Limb (tissue), 2 donors: ENCODE data around the gene VIT.
A peak's percentile ranks its signal among the peaks of the same experiment; 100 is the strongest.

Source experiments
- DNase-seq, 2 donors: peaks; one replicate each; pipeline ENCODE4 v3.0.0-alpha.2; 2016; ENCODE audit errors: extremely low spot score in 2 of 2

The VIT gene

DNA sequence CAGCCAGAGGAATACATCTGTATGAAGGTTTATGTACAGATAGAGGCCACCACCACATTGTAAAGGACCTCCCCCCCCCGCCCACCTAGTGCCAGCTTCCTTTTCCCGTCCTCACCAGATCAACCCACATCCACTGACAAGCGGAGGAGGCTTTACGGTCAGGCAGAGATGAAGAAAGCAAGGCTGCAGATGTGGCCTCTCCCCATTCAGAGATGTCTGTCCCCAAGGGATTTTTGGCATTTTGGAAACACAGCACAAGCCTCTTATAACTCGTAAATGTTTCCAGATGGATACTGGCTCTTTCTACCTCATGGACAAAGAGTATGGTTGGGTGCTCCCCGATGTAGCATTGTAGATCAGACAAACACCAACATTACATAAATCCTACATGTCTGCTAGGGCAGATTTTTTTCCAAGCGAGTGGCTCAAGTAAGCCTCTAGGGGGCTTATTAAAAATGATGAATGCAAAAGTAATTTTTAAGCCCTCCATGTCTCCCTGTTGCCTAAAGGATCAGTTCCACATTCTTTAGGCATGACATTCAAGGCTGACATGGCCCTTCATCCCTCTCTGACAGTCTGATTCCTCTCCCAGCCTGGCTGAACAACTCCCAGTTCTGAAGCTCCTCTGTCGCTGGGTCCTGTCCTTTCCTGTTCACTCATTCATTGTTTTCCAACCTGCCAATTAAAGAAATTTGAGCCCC, 11.7 kb downstream of the VIT start:
- peak in 1 of 2 donors; percentile 58 for DNase-seq

DNA sequence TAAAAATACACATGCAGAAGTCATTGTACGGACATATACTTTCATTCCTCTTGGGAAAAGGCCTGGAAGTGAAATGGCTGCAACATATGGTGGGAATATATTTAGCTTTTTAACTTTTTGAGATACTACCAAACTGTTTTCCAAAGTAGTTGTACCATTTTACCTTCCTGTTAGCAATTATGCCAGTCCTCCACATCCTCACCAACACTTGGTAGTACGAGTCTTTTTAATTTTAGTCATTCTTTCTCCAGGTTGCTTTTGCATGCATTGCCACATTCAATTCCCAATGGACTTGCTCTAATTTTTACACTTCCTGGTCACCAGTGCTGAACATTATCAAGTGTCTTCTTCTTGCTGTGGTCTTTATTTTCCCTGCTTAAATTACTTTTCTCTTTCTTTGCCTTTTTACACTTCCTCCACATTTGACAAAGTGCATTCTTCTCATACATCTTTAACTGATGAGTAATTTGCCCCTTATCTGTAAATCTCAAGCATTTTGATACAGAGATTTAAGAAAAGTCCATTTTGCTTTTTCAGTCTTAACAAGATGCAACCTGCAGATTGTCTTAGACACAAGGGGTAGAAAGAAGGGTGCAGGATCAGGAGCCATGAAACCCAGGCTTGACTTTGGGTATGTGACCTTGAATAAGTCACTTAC, 14.5 kb downstream of the VIT start:
- no peak for DNase-seq

DNA sequence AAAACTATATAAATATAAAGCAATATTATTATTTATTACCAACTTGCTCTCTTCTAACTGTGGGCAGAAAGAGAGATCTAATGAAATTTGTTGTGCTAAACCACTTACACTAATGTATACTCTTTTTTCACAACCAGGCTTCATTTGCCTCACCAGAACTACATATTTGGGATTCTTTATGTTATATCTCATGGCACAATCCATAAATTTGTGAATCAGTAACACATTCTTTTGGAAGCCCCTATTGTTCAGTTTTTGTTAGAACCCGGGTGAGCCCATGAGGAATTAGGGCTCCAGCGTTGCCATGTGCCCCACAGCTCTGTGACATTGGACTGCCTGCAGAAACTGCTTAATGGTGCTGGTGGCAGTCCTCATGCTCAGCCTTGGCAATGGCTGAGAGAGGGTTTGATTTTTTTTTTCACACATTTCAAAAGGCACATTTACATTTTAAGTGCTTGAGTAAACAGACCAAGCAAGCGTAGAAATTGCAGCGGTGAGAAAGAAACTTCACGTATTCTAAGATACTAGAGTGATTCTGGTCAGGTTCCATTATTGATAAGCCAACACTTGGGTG, 15.3 kb downstream of the VIT start:
- DNase-seq, result no peak

DNA sequence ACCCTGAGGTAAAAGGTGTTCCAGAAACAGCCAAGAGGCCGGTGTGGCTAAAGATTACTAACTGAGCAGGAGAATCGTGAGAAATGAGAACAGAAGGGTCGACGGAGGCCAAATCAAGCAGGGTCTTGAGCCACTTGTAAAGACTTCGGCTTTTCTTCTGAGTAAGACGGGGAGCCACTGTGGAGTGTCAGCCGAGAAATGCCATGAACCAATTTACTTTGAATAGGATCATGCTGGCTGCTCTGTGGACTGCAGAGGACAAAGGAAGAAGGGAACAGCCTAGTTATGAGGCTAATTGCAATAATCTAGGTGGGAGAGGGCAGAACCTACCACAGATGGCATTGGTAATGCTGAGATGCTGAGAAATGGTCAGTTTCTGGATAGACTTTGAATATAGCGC, 16.8 kb downstream of the VIT start:
- no peak for DNase-seq

DNA sequence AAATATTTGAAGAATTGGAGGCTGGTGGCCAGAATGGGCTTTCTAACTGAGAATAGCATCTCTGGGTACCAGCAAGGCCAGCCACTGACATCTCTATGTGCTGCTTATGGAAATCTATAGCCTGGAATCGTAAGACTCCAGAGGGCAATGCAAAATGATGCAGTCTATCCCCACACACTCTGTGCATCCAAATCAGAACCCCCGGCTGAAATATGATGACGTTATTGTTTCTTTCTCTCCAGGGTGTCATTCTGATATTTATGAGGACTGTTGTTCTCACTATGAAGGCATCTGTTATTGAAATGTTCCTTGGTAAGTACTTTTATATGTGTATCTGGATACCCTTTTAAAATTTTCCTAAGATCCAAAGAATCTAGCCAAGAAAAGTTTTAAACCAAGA, 19.6 kb downstream of the VIT start:
- no peak for DNase-seq

DNA sequence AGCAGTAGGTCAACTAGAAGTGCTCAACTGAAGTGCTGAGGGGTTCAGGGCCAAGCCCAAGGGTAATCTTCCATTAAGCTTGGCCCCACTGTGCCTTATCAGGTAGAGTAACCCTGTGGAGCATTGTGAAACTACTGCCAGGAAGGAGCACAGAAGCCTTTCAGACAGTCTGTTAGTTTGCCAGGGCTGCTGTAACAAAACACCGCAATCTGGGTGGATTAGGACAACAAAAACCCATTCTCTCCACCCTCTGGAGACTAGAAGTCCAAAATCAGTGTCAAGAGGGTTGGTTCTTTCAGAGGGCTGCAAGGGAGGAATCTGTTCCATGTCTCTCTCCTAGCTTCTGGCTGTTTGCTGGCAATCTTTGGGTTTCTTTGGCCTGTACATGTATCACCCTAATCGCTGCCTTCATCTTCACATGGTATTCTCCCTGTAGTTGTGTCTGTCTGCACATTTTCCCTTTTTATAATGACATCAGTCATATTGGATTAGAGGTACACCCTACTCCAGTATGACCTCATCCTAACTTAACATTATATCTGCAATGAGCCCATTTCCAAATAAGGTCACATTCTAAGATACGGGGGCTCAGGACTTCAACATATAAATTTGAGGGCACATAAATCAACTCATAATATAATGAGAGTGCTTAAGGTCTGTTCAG, 21.2 kb downstream of the VIT start:
- DNase-seq, result no peak

DNA sequence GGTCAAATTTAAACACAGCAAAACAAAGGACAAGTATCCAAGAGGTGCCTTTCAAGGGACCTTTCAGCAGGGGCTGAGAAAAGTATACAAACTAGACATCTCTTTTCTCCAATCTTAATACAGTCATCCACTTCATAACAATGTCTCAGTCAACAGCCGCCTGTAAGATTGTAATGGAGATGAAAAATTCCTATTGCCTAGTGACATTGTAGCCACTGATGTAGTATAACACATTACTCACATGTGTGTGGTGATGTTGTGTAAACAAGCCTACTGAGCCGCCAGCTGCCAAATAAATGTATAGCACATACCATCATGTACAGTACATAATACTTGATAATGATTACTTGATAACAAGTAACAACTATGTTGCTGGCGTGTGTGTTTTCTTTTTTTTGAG, 31.0 kb downstream of the VIT start:
- DNase-seq, result no peak

DNA sequence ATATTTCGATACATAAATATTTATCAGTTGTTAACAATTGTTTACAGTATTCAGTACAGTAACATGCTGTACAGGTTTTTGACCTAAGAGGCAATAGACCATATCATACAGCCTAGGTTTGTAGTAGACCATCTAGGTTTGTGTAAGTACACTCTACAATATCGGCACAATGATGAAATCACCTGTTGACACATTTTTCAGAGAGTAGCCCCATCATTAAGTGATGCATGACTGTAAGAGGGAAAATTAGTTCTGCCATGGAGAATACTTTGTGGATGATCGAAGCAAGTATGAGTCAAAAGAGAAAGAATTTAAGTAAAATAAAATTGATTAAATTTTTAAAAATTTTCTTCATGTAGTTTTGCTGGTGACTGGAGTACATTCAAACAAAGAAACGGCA, 32.6 kb downstream of the VIT start:
- DNase-seq, result no peak

DNA sequence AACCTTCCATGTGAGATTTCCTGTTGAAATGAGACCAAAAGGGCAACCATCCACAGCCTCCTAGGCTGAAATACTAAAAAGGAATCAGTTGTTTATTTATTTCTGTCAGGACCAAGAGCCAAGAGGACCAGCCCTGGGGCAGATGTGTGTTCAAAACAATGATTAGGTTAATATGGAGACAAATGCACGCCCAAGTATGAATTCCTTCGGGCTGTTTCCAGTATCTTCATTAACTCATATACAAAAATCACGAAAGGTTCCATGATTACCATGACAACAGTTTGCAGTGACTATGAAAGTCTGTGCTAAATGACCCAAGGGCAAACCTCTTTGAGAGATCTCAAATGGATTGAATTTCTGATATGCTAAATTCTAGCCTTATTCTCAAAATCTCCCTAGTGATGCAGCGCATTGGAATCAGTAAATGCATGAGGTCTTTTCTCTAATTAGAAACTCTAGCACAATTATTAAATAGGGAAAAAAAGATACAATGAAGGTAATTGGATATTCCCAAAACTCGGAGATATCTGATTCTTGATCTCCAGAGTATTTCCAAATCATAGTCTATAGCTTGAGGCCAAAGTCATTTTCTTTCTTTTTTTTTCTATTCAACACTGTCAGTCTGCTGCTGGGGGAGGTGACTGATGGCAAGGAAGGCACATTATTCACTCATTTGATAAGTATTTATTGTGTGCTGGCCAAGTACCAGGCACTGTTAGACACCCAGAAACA, 35.6 kb downstream of the VIT start:
- DNase-seq, result peak in 1 of 2 donors; percentile 51

DNA sequence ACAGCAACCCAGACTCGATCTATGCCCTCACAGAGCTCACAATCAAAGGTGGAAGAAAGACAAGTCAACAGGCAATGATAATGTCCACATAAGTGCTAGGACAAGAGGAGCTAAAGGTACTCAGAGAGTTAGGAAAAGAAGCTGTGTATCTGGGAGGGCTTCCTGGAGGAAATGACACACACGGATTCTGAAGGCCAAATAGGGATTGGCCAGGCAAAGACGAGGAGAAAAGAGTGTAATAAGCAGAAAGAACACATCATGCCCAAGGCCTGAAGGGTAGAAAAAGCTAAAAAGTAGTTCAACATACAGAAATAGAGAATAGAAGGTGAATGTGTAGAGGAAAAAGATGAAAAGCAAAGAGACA, 36.1 kb downstream of the VIT start:
- DNase-seq, result no peak

DNA sequence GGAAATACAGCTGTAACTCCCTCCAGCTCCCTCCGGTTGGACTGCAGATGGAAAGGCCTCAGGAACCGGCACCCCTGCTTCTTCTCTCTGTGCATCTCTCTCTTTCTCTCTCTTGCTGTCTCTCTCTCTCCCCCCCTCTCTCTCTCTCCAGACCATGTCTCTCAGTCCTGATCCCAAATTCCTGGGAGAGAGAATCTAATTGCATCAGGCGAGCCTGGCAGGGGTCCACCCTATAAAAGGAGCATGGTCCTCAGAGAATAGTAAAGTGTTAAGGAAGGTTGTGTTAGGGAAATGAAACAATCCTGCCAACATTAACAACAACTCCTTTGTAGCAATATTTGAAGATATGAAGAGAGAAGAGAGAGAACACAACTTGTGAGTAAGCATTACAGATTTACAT, 36.7 kb downstream of the VIT start:
- no peak for DNase-seq

DNA sequence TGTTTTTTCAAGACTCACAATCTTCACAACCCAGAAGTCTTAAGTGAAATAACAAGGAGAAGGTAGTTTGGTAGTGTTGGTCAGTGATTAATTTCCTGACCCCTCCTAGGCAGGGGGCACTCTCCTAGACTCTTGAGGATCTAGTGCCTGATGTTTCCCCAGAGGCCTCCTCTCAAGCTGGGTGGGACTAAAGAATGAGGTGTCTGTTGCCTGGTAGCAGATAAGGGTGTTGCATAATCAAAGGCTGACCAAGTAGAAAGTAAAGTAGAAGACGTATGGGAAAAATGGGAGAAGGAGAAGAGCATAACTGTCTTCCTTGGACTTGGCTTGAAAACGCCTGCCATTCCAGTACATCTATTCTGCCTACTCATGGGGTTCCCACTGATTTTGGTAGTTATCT, 37.8 kb downstream of the VIT start:
- DNase-seq, result no peak

DNA sequence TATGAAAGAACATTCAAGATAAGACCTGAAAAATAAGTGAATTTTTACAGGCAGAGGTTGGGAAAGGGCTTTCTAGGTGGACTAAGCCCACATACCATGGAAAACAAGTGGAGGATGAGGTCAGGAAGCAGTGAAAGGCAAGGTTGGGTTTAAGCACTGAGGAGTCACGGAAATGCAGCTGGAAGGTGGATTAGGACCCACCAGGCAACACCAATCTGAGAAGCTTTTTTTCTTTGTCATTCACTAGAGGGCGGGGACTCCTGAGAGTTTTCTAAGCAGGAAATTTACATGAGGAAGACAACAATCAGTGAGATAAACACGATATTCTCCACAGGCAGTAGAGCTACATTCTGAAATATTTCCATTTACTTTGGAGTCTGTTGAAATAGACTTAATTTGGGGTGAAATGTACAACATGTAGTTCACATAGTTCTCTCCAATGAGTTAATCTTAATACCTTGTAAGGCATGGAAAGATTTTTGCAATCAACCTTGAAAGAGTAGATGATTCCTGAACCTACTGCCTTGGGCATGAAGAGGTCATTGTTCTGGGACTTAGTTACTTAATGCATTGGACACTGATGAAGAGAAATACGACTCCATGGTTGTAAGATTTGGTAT, 40.7 kb downstream of the VIT start:
- no peak for DNase-seq

DNA sequence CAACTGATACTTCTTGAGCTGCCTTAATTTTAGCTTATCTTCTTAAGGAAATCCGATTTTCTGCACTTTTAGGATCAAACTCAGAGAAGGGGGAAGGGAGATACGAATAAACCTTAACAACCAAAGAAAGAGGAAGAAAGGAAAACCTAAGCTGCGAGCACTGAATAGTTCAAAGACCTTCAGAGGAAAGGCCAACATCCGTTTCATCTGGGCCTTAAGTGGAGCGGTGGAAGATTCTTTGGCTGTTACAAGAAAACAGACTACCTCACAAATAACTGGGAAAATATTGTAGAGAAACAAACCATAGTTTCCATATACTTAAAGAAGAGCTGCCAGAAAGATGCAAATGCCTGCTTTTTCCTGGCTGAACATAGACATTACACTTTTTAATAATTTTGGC, 43.6 kb downstream of the VIT start:
- DNase-seq, result peak in 1 of 2 donors; percentile 30

DNA sequence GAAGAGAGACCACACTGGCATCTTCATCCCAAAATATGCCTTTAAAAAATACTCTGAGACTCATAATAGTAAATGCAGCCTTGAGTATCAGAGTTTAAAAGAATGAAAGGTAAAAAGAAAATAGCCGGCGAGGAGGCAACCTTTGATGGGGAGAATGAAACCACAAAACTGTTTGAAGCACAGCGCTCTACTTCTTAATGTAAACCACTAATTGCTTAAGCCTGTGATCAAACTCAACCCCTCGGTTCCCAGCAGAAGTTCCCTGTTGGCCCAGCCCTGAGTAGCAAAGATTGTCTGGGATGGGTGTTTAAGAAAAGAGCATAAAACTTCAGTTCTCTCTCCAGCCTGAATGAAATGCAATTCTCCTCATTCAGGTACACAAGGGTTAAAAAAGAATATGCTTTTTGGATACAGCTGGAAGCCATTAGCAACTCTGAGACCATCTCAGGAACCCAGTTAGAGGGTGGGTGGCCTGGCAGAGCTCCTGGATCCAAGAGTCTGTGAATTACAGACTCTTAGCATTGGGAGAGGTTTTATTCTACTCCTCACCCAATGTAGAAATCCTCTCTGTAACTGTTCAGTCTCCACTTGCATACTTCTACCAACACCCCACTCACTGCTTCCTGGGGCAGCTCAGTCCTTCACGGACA, 44.8 kb downstream of the VIT start:
- no peak for DNase-seq

DNA sequence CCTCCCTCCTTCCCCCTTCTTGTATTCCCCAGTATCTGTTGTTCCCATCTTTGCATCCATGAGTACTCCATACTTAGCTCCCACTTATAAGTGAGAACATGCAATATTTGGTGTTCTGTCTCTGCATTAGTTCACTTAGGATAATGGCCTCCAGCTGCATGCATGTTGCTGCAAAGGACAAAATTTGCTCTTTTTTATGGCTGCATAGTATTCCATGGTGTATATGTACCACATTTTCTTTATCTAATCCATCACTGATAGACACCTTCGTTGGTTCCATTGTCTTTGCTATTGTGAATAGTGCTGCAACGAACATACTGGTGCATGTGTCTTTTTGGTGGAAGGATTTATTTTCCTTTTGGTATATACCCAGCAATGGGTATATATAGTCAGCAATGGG, 47.4 kb downstream of the VIT start:
- no peak for DNase-seq

DNA sequence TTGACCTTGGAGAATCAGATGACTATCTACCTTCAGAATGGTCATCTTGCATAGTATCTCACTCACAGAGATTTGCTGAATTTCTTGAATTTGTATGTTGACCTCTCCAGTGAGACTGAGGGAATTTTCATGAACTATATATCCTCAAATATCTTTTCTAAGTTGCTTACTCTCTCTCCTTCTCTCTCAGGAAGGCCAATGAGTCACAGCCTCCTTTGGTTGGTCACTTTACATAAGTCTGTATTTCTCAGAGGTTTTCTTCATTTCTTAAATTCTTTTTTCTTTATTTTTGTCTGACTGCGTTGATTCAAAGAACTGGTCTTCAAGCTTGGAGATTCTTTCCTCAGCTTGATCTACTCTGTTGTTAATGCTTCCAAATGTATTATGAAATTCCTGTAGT, 51.7 kb downstream of the VIT start:
- no peak for DNase-seq

DNA sequence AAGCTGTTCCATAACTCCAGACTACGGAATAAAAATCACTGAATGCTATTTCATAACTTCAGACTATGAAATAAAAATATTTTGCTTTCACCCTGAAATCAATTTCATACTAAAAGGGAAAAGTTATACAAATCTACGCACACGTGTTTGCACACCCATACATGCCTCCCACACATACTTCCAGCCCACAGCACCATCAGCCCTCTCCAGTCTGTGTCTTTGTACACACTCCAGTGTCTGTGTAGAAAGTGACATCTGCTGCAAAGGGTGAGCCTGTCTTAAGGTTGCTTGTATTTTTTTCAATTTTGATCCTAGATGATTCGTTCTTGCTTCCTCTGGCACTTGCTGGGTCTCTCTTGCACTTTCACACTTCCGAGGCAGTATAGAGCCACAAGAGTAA, 53.6 kb downstream of the VIT start:
- no peak for DNase-seq

DNA sequence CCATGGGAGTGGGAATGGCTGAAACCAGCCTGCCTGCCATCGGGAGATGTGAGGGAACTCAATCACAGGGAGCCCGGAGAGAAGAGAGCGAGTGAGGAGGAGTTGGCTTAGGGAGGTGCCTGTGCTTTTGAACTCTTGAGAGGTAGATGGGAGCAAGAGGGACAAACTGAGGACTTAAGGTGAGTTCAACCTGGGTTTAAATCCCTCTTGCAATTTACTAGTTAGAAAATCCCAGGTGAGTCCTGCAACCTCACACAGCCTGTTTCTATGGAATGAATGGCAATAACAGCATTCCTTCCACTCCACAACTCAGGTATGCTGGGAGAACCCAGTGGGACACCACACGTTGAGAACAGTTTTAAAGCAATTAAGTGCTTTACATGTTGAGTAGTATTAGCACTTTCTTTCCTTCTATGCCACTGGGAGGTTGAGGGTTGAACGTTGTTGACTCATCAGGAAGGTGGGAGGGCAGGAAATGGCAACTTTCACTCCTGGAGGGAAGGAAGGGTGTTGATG, 57.3 kb downstream of the VIT start:
- DNase-seq, result no peak

DNA sequence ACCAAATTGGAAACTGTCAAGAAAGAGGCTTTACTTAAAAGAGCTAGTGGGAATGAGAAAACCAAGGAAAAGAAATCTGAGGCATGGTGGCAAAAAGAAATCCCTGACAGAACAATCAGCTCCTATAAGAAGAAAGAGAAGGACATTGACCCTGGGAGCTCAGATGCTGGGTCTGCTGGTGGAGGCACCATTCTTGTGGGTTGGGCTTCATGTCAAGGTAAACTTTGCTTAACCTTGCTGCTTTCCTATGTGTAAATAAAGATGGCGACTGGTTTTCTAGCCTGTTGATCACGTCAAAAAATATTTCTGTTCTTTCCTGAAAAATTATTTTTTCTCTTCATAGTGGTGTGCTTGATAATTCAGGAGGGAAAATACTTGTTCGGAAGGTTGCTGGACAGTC, 58.1 kb downstream of the VIT start:
- DNase-seq, result no peak

DNA sequence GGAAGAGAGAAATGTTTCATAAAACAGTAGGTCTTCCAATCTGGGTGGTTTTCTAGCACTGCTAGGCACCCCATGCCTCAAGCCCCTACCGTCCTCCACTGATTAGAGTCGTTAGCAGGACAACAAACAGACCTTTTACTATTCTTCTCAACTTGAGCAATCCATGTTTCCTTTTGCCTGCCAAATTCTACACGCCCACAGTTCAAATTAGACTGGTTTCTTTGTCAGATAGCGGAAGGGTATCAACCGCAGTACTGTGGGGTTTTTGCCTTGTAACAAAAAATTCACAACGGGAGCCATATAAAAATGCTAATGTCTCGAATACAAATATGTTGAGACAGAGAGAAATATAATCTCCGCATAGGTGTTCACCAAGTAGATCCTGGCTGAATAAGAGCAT, 59.9 kb downstream of the VIT start:
- no peak for DNase-seq
